Neuronal stem cell (in vitro differentiated cells): ENCODE measurements around the gene DOCK9.

Experiments
- DNase-seq: peaks from one replicate; pipeline ENCODE4 v3.0.0-alpha.2; 2013; ENCODE audit warnings: low spot score
- H2AFZ ChIP-seq: one replicate; pipeline ENCODE4 v1.6.1; 2013; ENCODE audit warnings: mild to moderate bottlenecking, low read length, inconsistent platforms
- H2AK5ac ChIP-seq: 2 replicates; pipeline ENCODE4 v1.6.1; 2013; ENCODE audit warnings: low read depth, mild to moderate bottlenecking, inconsistent platforms, low read length, moderate library complexity, mixed read lengths
- H2BK120ac ChIP-seq: 2 replicates; pipeline ENCODE4 v1.6.1; 2013; ENCODE audit warnings: low read depth, mild to moderate bottlenecking, inconsistent platforms, low read length, moderate library complexity, mixed read lengths
- H2BK12ac ChIP-seq: one replicate; pipeline ENCODE4 v1.6.1; 2013; ENCODE audit warnings: low read length, inconsistent platforms
- H2BK15ac ChIP-seq: 2 replicates; pipeline ENCODE4 v1.6.1; 2013; ENCODE audit warnings: mild to moderate bottlenecking, low read length, inconsistent platforms, mixed read lengths
- H2BK5ac ChIP-seq: one replicate; pipeline ENCODE4 v1.6.1; 2013; ENCODE audit warnings: inconsistent platforms, mild to moderate bottlenecking, low read length, moderate library complexity
- H3K14ac ChIP-seq: one replicate; pipeline ENCODE4 v1.6.1; 2013; ENCODE audit warnings: low read length, inconsistent platforms
- H3K18ac ChIP-seq: 2 replicates; pipeline ENCODE4 v1.6.1; 2013; ENCODE audit warnings: low read length, inconsistent platforms
- H3K23ac ChIP-seq: 2 replicates; pipeline ENCODE4 v1.6.1; 2013; ENCODE audit warnings: low read depth, mild to moderate bottlenecking, mixed read lengths, low read length, inconsistent platforms; ENCODE audit not compliant: poor library complexity
- H3K27ac ChIP-seq: replicated peaks from 3 replicates; pipeline ENCODE4 v1.5.1; 2013; ENCODE audit warnings: low read length, inconsistent platforms
- H3K27me3 ChIP-seq, 3 experiments: 2 replicates each; pipeline ENCODE4 v1.6.1; 2013; ENCODE audit warnings: low read length in 3 of 3, mild to moderate bottlenecking in 2 of 3, inconsistent platforms in 1 of 3, low read depth in 1 of 3, mixed read lengths in 1 of 3, moderate library complexity in 1 of 3; ENCODE audit not compliant: control insufficient read depth in 3 of 3, insufficient read depth in 3 of 3
- H3K36me3 ChIP-seq, 2 donors: replicated peaks in 1 of 2; 2 replicates each; pipeline ENCODE4 v1.6.1; 2013; ENCODE audit warnings: low read length in 2 of 2; ENCODE audit not compliant: control insufficient read depth in 2 of 2, insufficient read depth in 2 of 2
- H3K4ac ChIP-seq: 2 replicates; pipeline ENCODE4 v1.6.1; 2013; ENCODE audit warnings: inconsistent platforms, mild to moderate bottlenecking, low read length, moderate library complexity
- H3K4me1 ChIP-seq, 2 donors: 1 replicate in 1 of 2; 2 replicates in 1 of 2; pipeline ENCODE4 v1.6.1; 2013; ENCODE audit warnings: low read length in 2 of 2, low read depth in 1 of 2; ENCODE audit not compliant: control insufficient read depth in 2 of 2, insufficient read depth in 1 of 2
- H3K4me2 ChIP-seq: one replicate; pipeline ENCODE4 v1.6.1; 2013; ENCODE audit warnings: mild to moderate bottlenecking, low read length, inconsistent platforms; ENCODE audit not compliant: insufficient read depth, poor library complexity, severe bottlenecking
- H3K4me3 ChIP-seq, 2 donors: 2 replicates each; pipeline ENCODE4 v1.5.1; 2013; ENCODE audit warnings: low read length in 2 of 2, mild to moderate bottlenecking in 2 of 2, inconsistent platforms in 1 of 2, moderate library complexity in 1 of 2
- H3K79me1 ChIP-seq: one replicate; pipeline ENCODE4 v1.6.1; 2013; ENCODE audit warnings: low read depth, mild to moderate bottlenecking, inconsistent platforms, low read length, moderate library complexity
- H3K9ac ChIP-seq: one replicate; pipeline ENCODE4 v1.6.1; 2013; ENCODE audit warnings: mild to moderate bottlenecking, low read depth, low read length, inconsistent platforms; ENCODE audit not compliant: poor library complexity
- H3K9me3 ChIP-seq, 2 donors: replicated peaks in 1 of 2; 2 replicates each; pipeline versions ENCODE3 to v1.6.1; 2013; ENCODE audit warnings: low read length in 2 of 2, mild to moderate bottlenecking in 2 of 2, inconsistent platforms in 1 of 2, low read depth in 1 of 2, mixed read lengths in 1 of 2, moderate library complexity in 1 of 2; ENCODE audit not compliant: control insufficient read depth in 2 of 2, insufficient read depth in 1 of 2
- H4K8ac ChIP-seq: one replicate; pipeline ENCODE4 v1.6.1; 2013; ENCODE audit warnings: low read depth, mild to moderate bottlenecking, inconsistent platforms, low read length, moderate library complexity
- H4K91ac ChIP-seq: one replicate; pipeline ENCODE4 v1.6.1; 2013; ENCODE audit warnings: low read length, low read depth, mild to moderate bottlenecking, inconsistent platforms; ENCODE audit not compliant: poor library complexity
- WGBS, 2 donors: extraction: QIAGEN DNeasy Blood & Tissue Kit; methylation state at CpG; one replicate each; pipeline ENCODE4 v1.1.7; 2013; ENCODE audit warnings: missing lambda C conversion rate in 2 of 2, mixed read lengths in 1 of 2; ENCODE audit not compliant: insufficient read length in 2 of 2, insufficient replicate concordance in 1 of 2; ENCODE audit errors: extremely low coverage in 2 of 2; 5-methylcytosine and 5-hydroxymethylcytosine counted together

DOCK9 gene

GRCh38 chr13:98797456-98797855 lies 180.4 kb downstream of the DOCK9 start:
- no peak overlapping the region for H2BK5ac ChIP-seq
- no peak overlapping the region for H3K18ac ChIP-seq
- H3K9ac ChIP-seq, result no peak overlapping the region
- WGBS, 2 donors, result no CpG with 5 or more reads among the region's 6 CpGs
- peaks cover 0 to 2% of the 10 kb centered on the region in 2 donors for H3K4me1 ChIP-seq
- H3K79me1 ChIP-seq, result no peaks in the 10 kb centered on the region
- H3K27me3 ChIP-seq, result no peaks in the 10 kb centered on the region
- no peaks in the 10 kb centered on the region for H3K9me3 ChIP-seq
- H2BK120ac ChIP-seq, result no peak overlapping the region
- peak overlapping the region; percentile 51 for H2AFZ ChIP-seq
- H3K23ac ChIP-seq, result no peak overlapping the region
- H3K4ac ChIP-seq, result no peak overlapping the region
- H3K27ac ChIP-seq, result no peak overlapping the region
- H2BK15ac ChIP-seq, result no peak overlapping the region
- no peak overlapping the region for H2BK12ac ChIP-seq
- H3K4me3 ChIP-seq, result no peak overlapping the region
- no peak overlapping the region for H3K14ac ChIP-seq
- no peak overlapping the region for H4K8ac ChIP-seq
- H4K91ac ChIP-seq, result no peak overlapping the region
- H3K4me2 ChIP-seq, result no peak overlapping the region
- DNase-seq, result no peak
- H3K36me3 ChIP-seq, result no peaks in the 10 kb centered on the region
- H2AK5ac ChIP-seq, result no peak overlapping the region

- Histone ChIP-seq H2AFZ (peak overlapping the region; percentile 51), H3K79me1 (no peaks in the 10 kb centered on the region), H3K27ac (no peak overlapping the region), H2AK5ac (no peak overlapping the region), H3K23ac (no peak overlapping the region), H2BK15ac (no peak overlapping the region), H4K8ac (no peak overlapping the region), H3K9ac (no peak overlapping the region), H3K4me3 (no peak overlapping the region), H3K9me3 (no peaks in the 10 kb centered on the region), H3K36me3 (no peaks in the 10 kb centered on the region), H2BK5ac (no peak overlapping the region), H3K4me1 (no peaks in the 10 kb centered on the region), H2BK12ac (no peak overlapping the region), H2BK120ac (no peak overlapping the region), H3K4me2 (no peak overlapping the region), H3K14ac (no peak overlapping the region), H4K91ac (no peak overlapping the region), H3K4ac (no peak overlapping the region), H3K27me3 (no peaks in the 10 kb centered on the region), H3K18ac (no peak overlapping the region)
- no CpG with 5 or more reads among the region's 10 CpGs for WGBS, 2 donors
- DNase-seq, result no peak
These were observed 181.1 kb downstream of the DOCK9 start for GRCh38 chr13:98796798-98797197.

- H2BK5ac ChIP-seq, result no peak overlapping the region
- H3K36me3 ChIP-seq, result no peaks in the 10 kb centered on the region
- H3K4ac ChIP-seq, result no peak overlapping the region
- no peaks in the 10 kb centered on the region for H3K79me1 ChIP-seq
- H2BK15ac ChIP-seq, result no peak overlapping the region
- H2AK5ac ChIP-seq, result no peak overlapping the region
- H3K4me2 ChIP-seq, result no peak overlapping the region
- H2AFZ ChIP-seq, result no peak overlapping the region
- H3K14ac ChIP-seq, result no peak overlapping the region
- H2BK12ac ChIP-seq, result no peak overlapping the region
- no peaks in the 10 kb centered on the region for H3K9me3 ChIP-seq
- no peak overlapping the region for H3K9ac ChIP-seq
- no peaks in the 10 kb centered on the region for H3K27me3 ChIP-seq
- no peak overlapping the region for H3K18ac ChIP-seq
- DNase-seq, result no peak
- H2BK120ac ChIP-seq, result no peak overlapping the region
- H4K91ac ChIP-seq, result no peak overlapping the region
- WGBS, 2 donors, result no CpG with 5 or more reads among the region's 5 CpGs
- no peak overlapping the region for H3K27ac ChIP-seq
- no peaks in the 10 kb centered on the region for H3K4me1 ChIP-seq
- no peak overlapping the region for H3K23ac ChIP-seq
- H4K8ac ChIP-seq, result no peak overlapping the region
- no peak overlapping the region for H3K4me3 ChIP-seq
These were observed 181.7 kb downstream of the DOCK9 start for GRCh38 chr13:98796191-98796590.

- Histone ChIP-seq H2BK5ac (no peak overlapping the region), H3K36me3 (no peaks in the 10 kb centered on the region)
- DNase-seq, result no peak
These were observed 182.6 kb downstream of the DOCK9 start for GRCh38 chr13:98795220-98795619.

More at GRCh38 chr13:98795220-98795619, 182.6 kb downstream of the DOCK9 start:
- H3K27ac ChIP-seq, result no peak overlapping the region
- H3K4me3 ChIP-seq, result no peak overlapping the region
- no peaks in the 10 kb centered on the region for H3K4me1 ChIP-seq
- H3K9me3 ChIP-seq, result no peaks in the 10 kb centered on the region
- no peak overlapping the region for H3K14ac ChIP-seq
- no peaks in the 10 kb centered on the region for H3K79me1 ChIP-seq
- H2BK120ac ChIP-seq, result no peak overlapping the region
- H2AFZ ChIP-seq, result no peak overlapping the region
- H2BK15ac ChIP-seq, result no peak overlapping the region
- no peak overlapping the region for H3K18ac ChIP-seq
- H3K4me2 ChIP-seq, result no peak overlapping the region
- no peaks in the 10 kb centered on the region for H3K27me3 ChIP-seq
- WGBS, 2 donors, result no CpG with 5 or more reads among the region's 6 CpGs
- H3K23ac ChIP-seq, result no peak overlapping the region
- H2AK5ac ChIP-seq, result no peak overlapping the region
- H3K4ac ChIP-seq, result no peak overlapping the region
- no peak overlapping the region for H4K8ac ChIP-seq
- H3K9ac ChIP-seq, result no peak overlapping the region
- no peak overlapping the region for H2BK12ac ChIP-seq
- no peak overlapping the region for H4K91ac ChIP-seq
